Measurements from ENCODE around the gene GAB4.

GAB4 gene

GRCh38 chr22:16987822-16988221 is 20.2 kb downstream of the GAB4 start:
- DNase-seq (ENCODE audit: low read depth in 2 of 2): no peak

- DNase-seq (ENCODE audit: low read depth in 2 of 2): no peak
Measured at GRCh38 chr22:16975155-16975885, 32.7 kb downstream of the GAB4 start.

GRCh38 chr22:16974298-16975084 is 33.5 kb downstream of the GAB4 start:
- DNase-seq (ENCODE audit: low read depth in 2 of 2): no peak

DNA sequence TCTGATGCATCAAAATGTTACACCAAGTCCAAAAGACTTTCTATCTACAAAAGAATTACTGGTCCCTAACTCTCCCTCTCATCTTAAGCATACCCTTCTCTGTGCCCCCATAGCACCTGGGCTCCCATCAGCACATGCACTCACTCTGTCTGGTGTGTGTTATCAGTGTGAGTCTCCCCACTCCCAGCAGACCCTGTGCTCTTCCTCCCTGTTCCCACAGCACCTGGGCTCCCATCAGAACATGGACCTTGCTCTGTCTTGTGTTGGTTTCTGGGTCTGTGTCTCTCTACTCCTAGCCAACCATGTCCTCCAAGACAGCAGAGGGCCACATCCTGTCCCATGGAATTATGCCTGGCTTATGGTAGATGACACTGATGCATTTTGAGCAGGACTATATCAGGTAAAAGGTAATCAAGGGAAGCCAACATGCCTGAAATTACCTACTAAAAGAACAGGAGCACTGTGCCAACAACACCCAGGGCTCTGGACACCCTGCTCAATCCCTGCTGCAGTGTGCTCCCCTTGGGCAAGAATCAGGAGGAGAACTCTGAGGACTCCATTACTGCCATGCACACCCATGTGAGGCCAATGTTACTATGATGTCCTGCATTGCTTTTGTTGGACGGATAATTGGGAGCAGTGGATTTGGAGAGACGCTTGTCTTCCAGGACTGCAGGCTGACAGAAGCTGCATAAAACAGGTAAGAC is 34.3 kb downstream of the GAB4 start:
- DNase-seq (ENCODE audit: low read depth in 2 of 2): no peak

- DNase-seq (ENCODE audit: low read depth in 2 of 2): no peak
Measured at GRCh38 chr22:16972311-16972710, 35.7 kb downstream of the GAB4 start.

DNA sequence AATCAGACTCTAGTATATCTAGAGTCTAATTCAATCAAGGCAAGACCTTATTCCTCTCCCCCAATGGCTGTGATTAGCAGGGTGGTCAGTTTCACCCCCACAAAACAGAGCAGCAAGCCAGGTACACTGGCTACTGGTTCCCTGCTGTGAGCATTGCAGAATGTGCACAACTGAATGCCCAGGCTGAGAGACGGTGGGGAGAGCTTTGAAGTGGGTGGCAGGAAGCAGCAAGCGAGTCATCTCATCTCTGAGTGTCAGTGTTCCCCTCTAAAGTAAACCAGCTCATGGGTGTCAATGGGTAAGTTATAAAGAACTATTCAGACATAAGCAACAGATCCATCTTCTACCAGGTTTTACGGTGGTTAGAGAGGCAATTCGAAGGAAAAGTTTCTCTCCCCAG is 37.6 kb downstream of the GAB4 start:
- no peak for DNase-seq (ENCODE audit: low read depth in 2 of 2)

DNA sequence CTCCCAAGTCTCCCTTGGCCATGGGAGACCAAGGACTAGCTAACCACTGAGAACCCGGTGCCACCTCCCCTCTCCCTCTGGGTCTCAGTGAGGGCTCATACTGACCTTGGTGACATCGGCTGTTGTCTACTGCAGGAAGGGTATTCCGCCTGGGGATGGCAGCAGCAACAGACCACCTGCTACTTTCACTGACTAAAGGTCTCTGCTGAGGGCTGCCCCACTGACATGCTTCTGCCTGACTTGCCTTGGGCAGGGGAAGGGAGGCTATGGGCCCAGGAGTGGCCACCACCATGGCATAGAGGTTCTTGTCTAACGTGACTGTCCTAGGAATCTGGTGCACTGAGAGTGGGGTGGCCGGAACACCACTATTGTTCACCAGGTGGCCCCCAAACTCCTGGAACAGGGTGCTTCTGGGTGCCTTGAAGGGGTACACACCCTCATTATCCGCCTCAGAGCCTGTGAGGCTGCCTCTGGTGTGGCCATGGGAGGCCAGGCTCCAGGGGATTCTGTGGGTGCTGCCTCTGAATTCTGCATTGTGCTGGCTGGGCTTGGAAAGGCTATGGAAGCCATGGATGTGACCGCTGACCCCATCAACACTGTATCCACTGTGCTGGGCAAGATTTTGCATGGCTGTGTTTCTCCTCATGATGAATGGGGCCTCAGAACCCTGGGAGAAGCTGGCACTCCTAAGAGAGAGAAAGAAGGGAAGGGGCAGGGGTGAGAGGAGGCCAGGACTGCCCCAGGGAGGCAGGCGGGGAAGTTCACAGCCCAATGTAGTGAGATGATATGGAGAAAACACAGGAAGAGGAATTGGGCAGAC is 38.3 kb downstream of the GAB4 start:
- DNase-seq (ENCODE audit: low read depth in 2 of 2): no peak

DNA sequence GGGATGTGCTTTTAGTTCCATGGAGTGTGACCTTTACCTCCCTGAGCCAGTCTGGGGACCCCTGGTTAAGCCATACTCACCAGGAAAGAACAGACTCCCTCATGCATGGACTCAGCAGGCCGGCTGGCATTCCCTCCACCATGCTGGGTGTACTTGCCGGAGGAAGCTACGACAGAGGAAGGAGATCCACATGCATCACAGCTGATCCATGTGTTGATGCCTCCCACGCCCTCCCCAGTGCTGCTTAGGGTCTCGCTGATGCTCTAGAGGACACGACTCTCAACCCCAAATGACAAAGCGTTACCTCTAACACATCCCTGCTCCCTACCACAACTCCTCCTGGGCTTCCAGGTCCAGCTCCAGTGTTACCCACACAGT is 39.8 kb downstream of the GAB4 start:
- DNase-seq (ENCODE audit: low read depth in 2 of 2): no peak

- no peak for DNase-seq (ENCODE audit: low read depth in 2 of 2)
Measured at GRCh38 chr22:16967453-16968217, 40.4 kb downstream of the GAB4 start.

DNA sequence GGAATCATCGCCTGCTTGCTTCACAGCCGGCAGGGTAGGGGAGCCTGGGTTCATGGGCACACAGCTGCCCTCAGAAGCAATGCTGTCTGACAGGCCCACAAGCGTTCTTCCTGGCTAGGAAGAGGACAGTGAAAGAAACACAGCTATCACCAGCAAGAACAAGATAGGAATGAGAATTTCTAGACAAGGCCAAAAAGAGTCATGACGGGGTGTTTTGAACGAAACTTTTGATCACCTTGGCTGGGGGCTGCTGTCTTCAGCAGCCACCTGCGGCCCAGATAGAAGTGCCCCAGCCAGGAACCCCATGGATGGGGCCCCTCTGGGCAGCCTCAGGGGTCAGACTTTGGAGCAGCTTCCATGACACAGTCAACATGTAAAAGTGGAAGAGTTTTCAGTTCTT is 41.8 kb downstream of the GAB4 start:
- DNase-seq (ENCODE audit: low read depth in 2 of 2): no peak

- DNase-seq (ENCODE audit: low read depth in 2 of 2): no peak
Measured at GRCh38 chr22:16965560-16965959, 42.5 kb downstream of the GAB4 start.

DNA sequence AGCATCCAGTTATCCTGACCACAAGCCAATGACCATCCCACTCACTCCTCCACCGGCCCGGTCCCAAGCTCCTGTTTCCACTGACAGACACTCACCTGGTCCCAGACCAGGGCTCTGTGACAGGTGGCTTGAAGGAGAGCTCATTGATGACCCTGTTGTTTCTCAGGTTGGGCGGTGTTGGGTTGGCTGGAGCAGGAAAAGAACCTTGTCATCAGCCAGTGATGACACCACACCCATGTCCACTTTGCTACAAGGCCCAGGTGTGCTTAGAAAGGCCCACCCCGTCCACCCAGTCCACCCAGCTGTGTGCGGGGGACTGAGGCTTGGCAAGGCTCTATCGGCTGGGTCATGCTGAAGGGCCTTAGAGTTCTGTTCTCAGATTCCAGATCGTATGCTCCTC is 42.9 kb downstream of the GAB4 start:
- no peak for DNase-seq (ENCODE audit: low read depth in 2 of 2)

DNA sequence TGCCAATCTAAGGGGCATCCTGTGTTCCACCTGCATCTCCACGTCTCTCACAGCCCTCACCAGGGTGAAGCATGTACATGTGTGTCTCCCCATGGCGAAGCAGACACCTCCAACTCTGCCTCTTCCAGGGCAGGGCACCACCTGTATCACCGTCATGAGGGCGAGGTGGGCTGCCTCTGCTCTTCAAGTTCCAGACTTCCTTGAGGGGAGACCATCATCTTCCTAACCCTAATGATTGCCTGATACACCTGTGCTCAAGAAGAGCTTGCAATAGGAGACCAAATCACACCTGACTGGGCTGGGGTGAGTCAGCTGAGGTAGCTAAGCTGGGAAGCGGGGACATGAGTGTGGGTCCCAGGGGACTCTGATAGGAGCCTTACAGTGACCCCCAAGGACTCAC is 43.7 kb downstream of the GAB4 start:
- DNase-seq (ENCODE audit: low read depth in 2 of 2): no peak

GRCh38 chr22:16963189-16963945 is 44.7 kb downstream of the GAB4 start:
- no peak for DNase-seq (ENCODE audit: low read depth in 2 of 2)

- no peak for DNase-seq (ENCODE audit: low read depth in 2 of 2)
Measured at GRCh38 chr22:16962501-16962900, 45.5 kb downstream of the GAB4 start.

- no peak for DNase-seq (ENCODE audit: low read depth in 2 of 2)
Measured at GRCh38 chr22:16961477-16962186, 46.4 kb downstream of the GAB4 start.

DNA sequence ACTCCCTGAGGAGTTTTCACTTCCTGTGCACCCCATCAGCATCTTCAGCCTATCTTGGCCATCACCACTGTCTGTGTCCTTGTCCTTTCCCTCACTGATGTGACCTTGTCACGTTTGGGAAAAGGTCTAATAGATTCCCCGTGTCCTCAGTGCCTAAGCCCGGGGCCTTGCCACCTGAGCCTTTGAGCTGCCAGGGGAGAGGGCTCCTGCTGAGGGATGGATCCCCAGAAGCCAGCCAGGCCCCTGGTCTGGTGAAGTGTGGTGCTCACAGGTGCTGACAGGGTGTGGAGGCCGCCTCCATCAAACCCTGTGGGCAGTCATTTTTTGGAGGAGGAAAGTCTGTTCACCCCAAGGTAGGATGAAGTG is 47.2 kb downstream of the GAB4 start:
- no peak for DNase-seq (ENCODE audit: low read depth in 2 of 2)

DNA sequence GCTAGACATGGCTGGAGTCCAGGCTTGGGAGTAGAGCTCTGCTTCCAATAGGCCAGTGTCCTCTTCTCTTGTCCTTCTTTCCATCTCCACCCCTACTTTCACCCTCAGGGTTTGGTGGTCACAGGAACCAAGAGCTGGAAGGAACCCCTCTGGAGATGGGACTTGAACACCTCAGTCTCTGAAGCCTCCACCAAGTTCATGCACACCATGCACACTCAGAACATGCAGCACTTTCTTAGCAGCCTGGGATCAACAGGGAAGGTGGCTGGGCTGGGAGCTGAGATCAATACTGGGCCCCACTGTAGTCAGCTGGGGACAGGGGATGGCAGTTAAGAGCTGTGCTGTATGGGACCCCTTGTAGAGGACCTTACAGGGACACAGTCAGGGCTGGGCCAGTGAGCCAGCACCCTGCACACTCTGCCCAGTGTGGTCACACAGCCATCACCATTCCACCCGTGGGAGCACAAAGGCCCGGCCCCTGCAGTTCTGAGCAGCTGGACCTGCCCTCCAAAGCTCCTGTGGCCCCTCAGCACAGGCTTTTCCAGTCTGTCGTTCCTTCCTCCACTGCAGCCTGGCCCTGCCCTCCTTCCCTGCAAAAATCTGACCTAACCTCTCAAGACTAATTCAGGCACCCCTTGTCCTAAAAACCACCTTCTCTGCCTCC is 47.7 kb downstream of the GAB4 start:
- DNase-seq (ENCODE audit: low read depth in 2 of 2): no peak

- DNase-seq (ENCODE audit: low read depth in 2 of 2): no peak
Measured at GRCh38 chr22:16959345-16959930, 48.6 kb downstream of the GAB4 start.

All from activated CD4-positive, alpha-beta T cell treated with anti-CD3 and anti-CD28 coated beads for 24 hours (primary cell).